Mucosa of stomach (tissue), 1 donor: ENCODE measurements around the gene ADGB.
A peak's percentile ranks its signal among the peaks of the same experiment; 100 is the strongest.
"Not testable (repeated sequence)": the region's sequence is repeated elsewhere in the genome, so short reads cannot be mapped to it uniquely, and the experiment has no call there.

ENCODE experiments used
- H3K27me3 ChIP-seq: one replicate; pipeline ENCODE4 v1.7.0; 2013; ENCODE audit warnings: mild to moderate bottlenecking, low read length; ENCODE audit not compliant: control insufficient read depth, insufficient read depth
- H3K36me3 ChIP-seq: one replicate; pipeline ENCODE4 v1.7.0; 2013; ENCODE audit warnings: low read length; ENCODE audit not compliant: control insufficient read depth, insufficient read depth
- H3K4me1 ChIP-seq: one replicate; pipeline ENCODE4 v1.7.0; 2013; ENCODE audit warnings: mild to moderate bottlenecking, low read length; ENCODE audit not compliant: control insufficient read depth, insufficient read depth
- H3K4me3 ChIP-seq: one replicate; pipeline ENCODE4 v1.7.0; 2013; ENCODE audit warnings: low read length
- H3K9ac ChIP-seq: one replicate; pipeline ENCODE4 v1.7.0; 2013; ENCODE audit warnings: mild to moderate bottlenecking, low read length, moderate library complexity
- H3K9me3 ChIP-seq: one replicate; pipeline ENCODE4 v1.7.0; 2013; ENCODE audit warnings: mild to moderate bottlenecking, low read length, moderate library complexity; ENCODE audit not compliant: control insufficient read depth
- donor health status: Pancreatic carcinoma.

Gene ADGB

DNA sequence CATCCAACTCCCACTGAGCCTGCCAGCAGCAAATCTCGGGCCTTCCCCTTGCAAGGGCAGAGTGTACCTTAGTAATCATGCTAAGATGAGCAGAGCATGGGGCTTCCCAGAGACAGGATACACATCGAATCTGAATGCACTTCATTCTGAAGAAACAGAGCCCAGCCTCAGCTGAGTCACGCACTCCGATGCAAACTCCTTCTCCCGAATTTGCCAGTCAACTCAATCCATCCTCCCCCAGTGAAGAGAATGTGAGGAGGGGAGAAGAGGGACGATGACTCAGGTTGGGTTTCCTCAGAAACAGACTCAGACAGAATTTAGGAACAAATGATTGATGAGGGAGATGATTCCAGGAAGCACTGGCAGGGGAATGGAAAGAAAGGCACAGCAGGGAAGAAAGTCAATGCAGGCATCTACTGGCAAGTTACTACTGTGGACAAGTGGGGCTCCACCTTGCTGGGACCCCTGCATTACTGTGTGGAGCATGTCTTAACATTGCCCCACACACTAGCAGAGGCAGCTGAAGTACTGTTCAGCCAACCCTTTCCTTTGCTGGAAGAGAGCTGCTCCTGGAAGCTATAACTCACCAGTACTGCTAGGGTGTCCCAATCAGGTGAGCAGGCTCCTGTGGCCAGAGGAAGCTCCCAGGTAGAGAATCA lies 251.6 kb downstream of the ADGB start:
- Histone ChIP-seq H3K36me3 (no peaks in the 10 kb centered on the region), H3K4me3 (no peak overlapping the region), H3K4me1 (no peaks in the 10 kb centered on the region), H3K27me3 (no peaks in the 10 kb centered on the region), H3K9ac (no peak overlapping the region), H3K9me3 (no peaks in the 10 kb centered on the region)

DNA sequence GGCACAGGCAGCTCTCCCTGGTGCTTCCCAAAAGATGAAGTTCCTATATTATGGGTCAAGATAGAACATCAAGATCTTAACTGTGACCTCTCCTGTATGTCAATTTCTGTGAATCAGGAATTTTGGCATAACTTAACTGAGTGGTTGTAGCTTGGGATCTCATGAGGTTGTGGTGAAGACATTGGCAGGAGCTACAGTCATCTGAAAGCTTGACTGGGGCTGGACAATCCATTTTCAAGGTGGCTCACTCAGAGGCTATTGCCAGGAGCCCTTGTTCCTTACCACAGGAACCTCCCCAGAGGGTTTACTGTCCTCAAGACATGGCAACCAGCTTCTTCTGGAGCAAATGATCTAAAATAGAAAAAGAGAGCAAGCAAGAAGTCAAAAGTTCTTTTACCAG lies 252.2 kb downstream of the ADGB start:
- Histone ChIP-seq H3K4me3 (no peak overlapping the region), H3K4me1 (no peaks in the 10 kb centered on the region), H3K27me3 (no peaks in the 10 kb centered on the region)

DNA sequence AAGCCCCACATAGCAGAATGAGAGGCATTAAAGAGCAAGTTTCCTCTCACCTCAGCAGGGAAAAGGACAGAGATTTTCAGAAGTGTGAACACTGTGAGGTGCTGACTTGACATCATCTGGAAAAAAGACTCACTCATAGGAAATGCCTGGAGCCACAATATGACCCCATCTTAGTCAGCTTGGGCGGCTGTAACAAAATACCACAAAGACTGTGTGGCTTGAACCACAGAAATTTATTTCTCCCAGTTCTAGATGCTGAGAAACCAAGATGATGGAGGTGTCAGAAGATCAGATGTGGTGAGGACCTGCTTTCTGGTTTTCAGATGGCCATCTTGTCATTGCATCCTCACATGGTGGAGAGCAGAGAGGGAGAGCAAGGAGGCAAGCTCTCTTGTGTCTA lies 253.1 kb downstream of the ADGB start:
- Histone ChIP-seq H3K9me3 (no peaks in the 10 kb centered on the region), H3K27me3 (no peaks in the 10 kb centered on the region), H3K4me1 (no peaks in the 10 kb centered on the region), H3K36me3 (no peaks in the 10 kb centered on the region), H3K4me3 (no peak overlapping the region), H3K9ac (no peak overlapping the region)

More for the DNA sequence above, 252.2 kb downstream of the ADGB start:
- Histone ChIP-seq H3K36me3 (no peaks in the 10 kb centered on the region), H3K9me3 (no peaks in the 10 kb centered on the region), H3K9ac (no peak overlapping the region)

DNA sequence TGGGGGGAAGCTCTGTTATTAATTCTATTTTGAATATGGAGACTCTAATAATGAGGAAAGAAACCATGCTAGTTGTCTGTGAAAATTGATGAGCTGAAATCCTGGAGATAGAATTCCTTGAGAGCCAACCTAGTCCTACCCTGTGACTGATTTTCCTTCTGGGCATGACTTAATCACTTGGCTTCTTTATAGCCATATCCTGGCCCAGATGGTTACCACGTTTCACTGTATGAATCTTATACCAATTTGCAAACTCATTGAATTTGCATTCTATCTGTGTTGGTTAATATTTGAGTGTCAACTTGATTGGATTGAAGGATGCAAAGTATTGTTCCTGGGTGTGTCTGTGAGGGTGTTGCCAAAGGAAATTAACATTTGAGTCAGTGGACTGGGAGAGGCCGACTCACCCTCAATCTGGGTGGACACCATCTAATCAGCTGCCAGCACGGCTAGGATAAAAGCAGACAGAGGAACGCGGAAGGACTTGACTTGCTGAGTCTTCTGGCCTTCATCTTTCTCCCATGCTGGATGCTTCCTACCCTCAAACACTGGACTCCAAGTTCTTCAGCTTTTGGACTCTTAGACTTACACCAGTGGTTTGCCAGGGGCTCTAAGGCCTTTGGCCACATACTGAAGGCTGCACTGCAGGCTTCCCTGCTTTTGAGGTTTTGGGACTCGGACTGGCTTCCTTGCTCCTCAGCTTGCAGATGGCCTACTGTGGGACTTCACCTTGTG lies 255.9 kb downstream of the ADGB start:
- H3K9ac ChIP-seq, H3K9me3 ChIP-seq, H3K27me3 ChIP-seq, H3K36me3 ChIP-seq, H3K4me1 ChIP-seq, H3K4me3 ChIP-seq: not testable (repeated sequence)

DNA sequence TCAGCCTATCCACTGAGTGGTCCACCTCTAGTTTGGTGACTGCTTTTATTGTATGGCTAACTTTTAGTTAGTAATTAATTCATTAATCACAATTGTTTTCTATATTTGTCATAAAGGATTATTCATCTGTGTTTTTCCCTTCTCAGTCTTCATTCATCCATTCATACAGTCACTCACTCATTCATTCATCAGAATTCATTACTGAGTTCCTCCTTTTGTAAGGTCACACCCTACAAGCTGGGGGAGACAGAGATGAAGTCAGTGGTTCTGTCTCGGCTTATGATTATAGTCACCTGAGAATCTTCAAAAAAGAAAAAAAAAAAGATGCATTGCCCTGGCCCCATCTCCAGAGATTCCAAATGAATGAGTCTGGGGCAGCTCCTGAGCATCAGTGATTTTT lies 257.1 kb downstream of the ADGB start:
- H3K4me3 ChIP-seq = no peak overlapping the region
- H3K36me3 ChIP-seq = no peaks in the 10 kb centered on the region
- H3K9ac ChIP-seq = no peak overlapping the region
- no peaks in the 10 kb centered on the region for H3K9me3 ChIP-seq
- H3K4me1 ChIP-seq = no peaks in the 10 kb centered on the region
- H3K27me3 ChIP-seq = no peaks in the 10 kb centered on the region

DNA sequence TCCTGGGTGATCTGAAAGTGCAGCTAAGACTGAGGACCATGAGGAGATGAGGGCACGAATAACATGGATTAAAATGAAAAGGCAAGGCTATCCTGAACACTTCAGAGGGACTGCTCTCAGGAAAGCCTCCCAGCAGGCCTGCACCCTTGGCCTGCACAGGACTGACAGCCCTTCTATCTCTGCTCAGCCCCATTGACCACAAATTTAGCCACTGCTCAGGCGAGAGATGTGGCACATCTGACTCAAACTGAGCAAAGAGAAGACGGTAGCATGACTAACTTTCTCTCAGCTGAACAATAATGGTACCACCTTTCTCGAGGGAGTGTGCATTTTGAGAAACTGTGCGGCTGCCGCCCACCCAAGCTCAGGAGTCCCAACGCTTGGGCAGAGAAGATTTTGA lies 257.5 kb downstream of the ADGB start:
- Histone ChIP-seq H3K4me3 (no peak overlapping the region), H3K36me3 (no peaks in the 10 kb centered on the region), H3K27me3 (no peaks in the 10 kb centered on the region), H3K9ac (no peak overlapping the region), H3K9me3 (no peaks in the 10 kb centered on the region), H3K4me1 (no peaks in the 10 kb centered on the region)

DNA sequence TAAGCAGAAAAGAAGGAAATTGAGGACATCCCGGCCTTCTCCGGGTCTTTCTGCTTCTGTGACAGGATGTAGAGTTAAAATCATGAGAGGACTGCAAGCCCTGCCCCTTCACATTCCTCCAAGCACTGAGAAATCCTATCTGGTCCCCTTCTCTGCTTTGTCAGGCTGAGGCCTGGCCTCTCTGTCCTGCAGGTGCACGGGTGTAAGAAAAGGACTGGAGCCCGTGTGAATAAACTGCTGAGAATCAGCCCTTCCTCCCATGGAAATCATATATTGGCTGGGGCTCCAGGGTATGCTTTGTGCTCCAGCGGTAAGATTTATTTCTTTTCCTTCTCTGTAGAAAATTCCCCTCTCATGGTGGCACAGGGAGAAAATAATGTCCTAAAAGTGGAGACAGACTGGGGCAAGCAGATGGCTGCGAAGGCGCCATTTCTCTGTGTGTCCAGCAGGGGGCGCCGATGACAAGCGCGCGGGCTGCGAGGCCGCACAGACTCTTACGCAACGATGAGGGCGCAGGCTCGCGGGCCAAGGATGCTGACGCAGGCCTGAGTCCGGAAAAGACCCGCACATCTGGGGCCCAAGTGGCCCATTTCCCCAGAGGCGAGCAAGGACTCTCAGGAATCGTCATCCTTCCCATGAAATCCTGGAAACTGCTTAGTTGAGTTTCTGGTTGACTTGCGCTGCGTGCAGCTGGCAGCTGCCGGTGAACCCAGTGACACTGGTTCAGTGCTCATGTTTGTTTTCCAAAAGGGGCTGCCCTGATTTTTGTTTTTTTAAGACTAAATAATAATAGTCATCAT lies 258.6 kb downstream of the ADGB start:
- Histone ChIP-seq H3K36me3 (no peaks in the 10 kb centered on the region), H3K9me3 (no peaks in the 10 kb centered on the region), H3K4me1 (no peaks in the 10 kb centered on the region), H3K27me3 (no peaks in the 10 kb centered on the region), H3K9ac (peak overlapping the region; percentile 49), H3K4me3 (no peak overlapping the region)

DNA sequence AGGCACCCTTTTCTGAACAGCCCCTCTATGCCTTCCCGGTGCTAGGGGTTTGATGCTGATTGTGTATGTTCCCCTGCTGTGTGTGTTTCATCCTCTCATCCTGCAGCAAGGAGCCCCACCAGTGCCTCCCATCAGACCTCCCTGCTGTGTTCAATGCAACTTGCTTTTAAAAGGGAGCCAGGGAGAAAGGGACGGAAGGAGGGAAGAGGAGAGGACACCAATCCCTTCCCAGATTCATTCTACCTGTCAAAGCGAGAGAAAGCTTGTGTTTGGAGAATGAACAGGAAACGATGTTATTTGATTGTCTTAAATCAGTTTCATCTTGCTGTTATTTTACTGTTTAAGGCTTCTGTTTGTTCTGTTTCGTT lies 259.2 kb downstream of the ADGB start:
- Histone ChIP-seq H3K27me3 (no peaks in the 10 kb centered on the region), H3K9me3 (no peaks in the 10 kb centered on the region), H3K4me1 (no peaks in the 10 kb centered on the region), H3K36me3 (no peaks in the 10 kb centered on the region), H3K9ac (peak overlapping the region; percentile 49), H3K4me3 (no peak overlapping the region)

DNA sequence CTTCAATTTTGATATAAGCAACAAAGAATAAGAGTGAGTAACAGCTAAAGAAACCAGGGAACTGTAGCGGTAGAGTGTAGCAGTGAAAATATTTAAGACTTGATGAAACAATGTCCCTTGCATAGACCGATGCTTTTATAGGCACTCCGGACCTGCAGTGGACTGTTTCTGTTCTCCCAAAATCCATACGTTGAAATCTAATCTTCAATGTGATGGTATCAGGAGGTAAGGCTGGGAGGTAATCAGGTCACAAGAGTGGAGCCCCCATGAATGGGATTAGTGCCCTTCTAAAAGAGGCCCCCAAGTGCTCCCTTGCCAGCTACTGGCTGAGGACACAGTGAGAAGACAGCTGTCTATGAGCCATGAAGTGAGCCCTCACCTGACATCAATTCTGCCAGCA lies 260.4 kb downstream of the ADGB start:
- H3K4me3 ChIP-seq = no peak overlapping the region
- no peaks in the 10 kb centered on the region for H3K9me3 ChIP-seq
- no peaks in the 10 kb centered on the region for H3K27me3 ChIP-seq
- no peaks in the 10 kb centered on the region for H3K36me3 ChIP-seq
- H3K4me1 ChIP-seq = no peaks in the 10 kb centered on the region
- no peak overlapping the region for H3K9ac ChIP-seq

DNA sequence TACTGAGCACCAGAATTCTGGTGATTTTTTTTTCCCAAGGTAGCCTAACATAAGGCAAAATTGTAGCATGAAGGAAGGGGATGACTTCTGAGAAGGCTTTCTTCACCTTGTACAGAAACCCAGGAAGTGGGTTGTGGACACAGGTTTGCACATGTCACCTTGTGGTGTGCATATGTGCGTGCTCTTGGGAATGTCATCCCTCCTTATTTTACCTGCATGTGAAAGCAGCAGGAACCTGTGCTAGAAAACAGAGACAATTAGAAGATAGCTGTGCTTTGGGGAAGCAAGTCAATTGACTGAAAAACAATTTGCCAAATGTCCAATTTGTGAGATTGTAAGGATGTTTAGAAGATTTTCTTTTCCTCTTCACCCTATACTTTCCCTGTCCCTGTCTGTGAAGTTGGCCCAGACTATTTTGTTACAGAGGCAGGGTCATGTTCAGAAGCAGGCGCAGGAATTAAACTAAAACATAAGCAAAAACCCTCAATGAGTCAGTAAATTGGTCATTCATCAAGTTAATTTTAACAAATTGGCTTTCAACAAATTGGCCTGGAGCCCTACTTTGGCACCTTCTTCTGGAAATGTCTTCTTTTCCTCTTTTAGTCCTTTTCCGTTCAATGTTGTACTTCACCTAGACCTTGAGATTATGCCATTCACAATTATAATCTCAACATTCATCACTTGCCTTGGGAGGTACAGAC lies 261.2 kb downstream of the ADGB start:
- Histone ChIP-seq H3K9me3 (no peaks in the 10 kb centered on the region), H3K4me1 (no peaks in the 10 kb centered on the region), H3K27me3 (no peaks in the 10 kb centered on the region), H3K9ac (no peak overlapping the region), H3K4me3 (no peak overlapping the region), H3K36me3 (no peaks in the 10 kb centered on the region)

DNA sequence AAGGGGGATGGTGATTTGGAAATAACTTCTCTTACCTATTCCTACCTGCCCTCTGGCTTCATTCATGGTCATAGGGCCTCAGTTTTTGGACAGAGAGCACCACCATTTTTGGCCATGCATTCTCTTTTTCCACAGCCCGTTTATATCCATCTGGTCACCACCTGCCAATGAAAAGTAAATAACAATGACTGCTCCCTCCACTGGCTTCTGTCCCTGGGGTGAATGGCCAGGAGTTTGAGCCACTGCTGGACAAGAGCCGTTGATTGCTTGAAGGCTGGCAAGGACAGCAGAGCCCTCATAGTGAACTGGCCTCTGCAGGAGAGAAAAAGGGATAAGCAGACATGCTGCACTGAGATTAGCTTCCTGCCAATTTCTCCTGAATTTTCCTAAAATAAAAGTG lies 261.8 kb downstream of the ADGB start:
- no peaks in the 10 kb centered on the region for H3K9me3 ChIP-seq
- no peaks in the 10 kb centered on the region for H3K27me3 ChIP-seq
- H3K4me3 ChIP-seq = no peak overlapping the region
- H3K4me1 ChIP-seq = no peaks in the 10 kb centered on the region
- no peaks in the 10 kb centered on the region for H3K36me3 ChIP-seq
- no peak overlapping the region for H3K9ac ChIP-seq
